HepG2 (cell line): ENCODE measurements around the gene UBE2G2. TPM values are rescaled to one million over a fixed set of nuclear protein-coding genes. Genes with fewer than 3 reads are reported as not detected.

Experiments
- ARNT2 ChIP-seq: sonication (generic); formaldehyde crosslinking; IDR thresholded peaks from 2 replicates; pipeline ENCODE4 v1.8.0; 2022; ENCODE audit warnings: mild to moderate bottlenecking, low read depth, missing genetic modification reagents, moderate library complexity
- BCL6 ChIP-seq: IDR thresholded peaks from 2 replicates; pipeline ENCODE4 v1.6.1; 2016; ENCODE audit warnings: missing genetic modification reagents, missing compliant biosample characterization
- BHLHE40 ChIP-seq: IDR thresholded peaks from 2 replicates; pipeline ENCODE4 v1.6.1; 2011; ENCODE audit warnings: low read length, improper control_type of control experiment
- BORCS8-MEF2B ChIP-seq: sonication (generic); formaldehyde crosslinking; IDR thresholded peaks from 2 replicates; pipeline ENCODE4 v1.8.0; 2022; ENCODE audit warnings: mild to moderate bottlenecking, missing genetic modification reagents
- ELF3 ChIP-seq: IDR thresholded peaks from 2 replicates; pipeline ENCODE4 v1.6.1; 2016; ENCODE audit warnings: missing genetic modification reagents, missing compliant biosample characterization
- HNRNPL ChIP-seq: fragments of 200-400 bp; formaldehyde crosslinking; IDR thresholded peaks from 2 replicates; pipeline ENCODE4 v1.6.1; 2017; ENCODE audit warnings: mild to moderate bottlenecking, low read depth, low read length
- KDM5B ChIP-seq: sonication (generic); formaldehyde crosslinking; IDR thresholded peaks from 2 replicates; pipeline ENCODE4 v1.4.0; 2020; ENCODE audit warnings: missing genetic modification reagents, mild to moderate bottlenecking, borderline replicate concordance
- NONO ChIP-seq, 2 experiments: fragments of 450-650 bp in 1 of 2; sonication (generic) in 1 of 2; formaldehyde crosslinking in 1 of 2; IDR thresholded peaks in 1 of 2; conservative IDR thresholded peaks in 1 of 2; 2 replicates each; pipeline versions ENCODE4 v1.6.1 to v1.8.0; 2017 to 2022; ENCODE audit warnings: mild to moderate bottlenecking in 1 of 2, missing genetic modification reagents in 1 of 2, moderate library complexity in 1 of 2
- SRSF4 ChIP-seq: fragments of 200-400 bp; formaldehyde crosslinking; IDR thresholded peaks from one replicate; pipeline ENCODE4 v1.6.1; 2018; ENCODE audit warnings: mild to moderate bottlenecking, low read depth, low read length, moderate library complexity; ENCODE audit not compliant: poor library complexity, severe bottlenecking
- SRY ChIP-seq: sonication (generic); formaldehyde crosslinking; IDR thresholded peaks from 2 replicates; pipeline ENCODE4 v1.8.0; 2022; ENCODE audit warnings: mild to moderate bottlenecking, missing genetic modification reagents
- ZNF619 ChIP-seq: sonication (generic); formaldehyde crosslinking; IDR thresholded peaks from 2 replicates; pipeline ENCODE4 v1.4.0; 2020; ENCODE audit warnings: mild to moderate bottlenecking, missing genetic modification reagents
- polyA plus RNA-seq, 8 experiments: library from polyadenylated mRNA; depleted of rRNA in 3 of 8; stranded (reverse) in 7 of 8; unstranded in 1 of 8; fragments of >200 nt; fragmentation: Illumina TruSeq in 4 of 8; extraction: Trizol in 4 of 8; gene quantifications; 2 replicates each; pipeline versions ENCODE4 v1.2.1 to v1.2.3, GENCODE V29; 2011 to 2016; ENCODE audit warnings: low read depth in 4 of 8, missing spikeins in 1 of 8, mixed read lengths in 1 of 8; ENCODE audit not compliant: insufficient read depth in 1 of 8
- total RNA-seq, 5 experiments: library from RNA; depleted of rRNA; stranded (reverse); fragments of >200 nt; fragmentation: Illumina TruSeq; extraction: Trizol; gene quantifications; 2 replicates each; pipeline ENCODE4 v1.2.3, GENCODE V29; 2016; ENCODE audit warnings: low read depth in 1 of 5
- TF ChIP-seq, protein P1 (sequence below): IDR thresholded peaks from 2 replicates; pipeline ENCODE4 v1.6.1; 2016; ENCODE audit warnings: low read depth, borderline replicate concordance
- TF ChIP-seq, protein P2 (sequence below), 2 experiments: sonication (generic) in 1 of 2; formaldehyde crosslinking in 1 of 2; IDR thresholded peaks; 2 replicates each; pipeline versions ENCODE4 v1.5.1 to v1.6.1; 2011 to 2020; ENCODE audit warnings: borderline replicate concordance in 1 of 2, low read depth in 1 of 2, low read length in 1 of 2, mild to moderate bottlenecking in 1 of 2, missing genetic modification reagents in 1 of 2, moderate library complexity in 1 of 2
- TF ChIP-seq, protein P3 (sequence below): sonication (generic); formaldehyde crosslinking; IDR thresholded peaks from 2 replicates; pipeline ENCODE4 v1.4.0; 2020; ENCODE audit warnings: missing genetic modification reagents, low read depth, mild to moderate bottlenecking, borderline replicate concordance
- TF ChIP-seq, protein P4 (sequence below): conservative IDR thresholded peaks from 2 replicates; pipeline ENCODE4 v1.6.1; 2018; ENCODE audit warnings: missing genetic modification reagents
- TF ChIP-seq, protein P5 (sequence below): sonication (generic); formaldehyde crosslinking; conservative IDR thresholded peaks from 2 replicates; pipeline ENCODE4 v1.8.1; 2023; ENCODE audit warnings: missing genetic modification reagents
- TF ChIP-seq, protein P6 (sequence below): sonication (generic); formaldehyde crosslinking; IDR thresholded peaks from 2 replicates; pipeline ENCODE4 v1.4.0; 2020; ENCODE audit warnings: missing genetic modification reagents

UBE2G2 gene
- total and polyA plus RNA-seq, 2 of the 13 experiments (the other 11 are each of a cell fraction or from before 2014, with no cell fraction given), result 55.4 to 92.0 TPM

DNA sequence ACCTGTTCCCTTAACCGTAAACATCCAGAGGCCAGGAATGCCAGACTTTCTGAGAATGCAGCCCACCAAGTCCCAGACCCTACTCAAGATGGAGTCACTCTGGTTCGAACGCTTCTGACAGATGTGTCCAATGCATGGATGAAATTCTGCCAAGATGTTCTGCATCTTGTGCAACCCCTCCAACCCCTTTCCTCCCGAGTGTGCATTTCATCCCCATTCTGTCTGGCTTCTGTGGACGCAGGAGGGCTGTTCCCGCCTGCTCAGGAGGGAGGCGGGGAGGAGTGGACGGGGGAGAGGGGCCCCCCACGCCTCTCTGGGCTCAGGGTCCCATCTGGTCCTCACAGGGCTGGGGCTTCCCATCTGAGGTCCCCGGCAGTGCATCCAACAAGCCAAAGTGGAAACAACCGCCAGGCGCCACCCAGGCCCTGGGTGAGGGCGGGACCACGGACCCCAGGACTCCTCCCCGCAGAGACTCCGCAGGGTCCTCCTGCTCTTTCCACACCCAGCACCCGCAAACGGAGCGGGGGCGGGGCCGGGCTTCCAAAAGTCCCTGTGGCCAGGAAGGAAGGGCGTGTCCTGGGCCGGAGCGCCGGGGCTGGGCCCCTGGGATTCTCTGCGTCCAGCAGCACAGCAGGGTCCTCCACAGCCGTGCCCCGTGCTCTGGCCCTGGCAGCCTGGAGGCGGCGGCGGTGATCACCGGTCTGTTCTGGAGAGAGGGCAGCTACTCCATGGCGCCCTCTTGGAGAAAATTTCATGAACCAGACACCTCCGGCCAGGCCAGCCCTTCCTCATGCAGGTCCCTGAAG lies 44.0 kb upstream of the UBE2G2 start (continued):
- TF ChIP-seq, protein P1, sequence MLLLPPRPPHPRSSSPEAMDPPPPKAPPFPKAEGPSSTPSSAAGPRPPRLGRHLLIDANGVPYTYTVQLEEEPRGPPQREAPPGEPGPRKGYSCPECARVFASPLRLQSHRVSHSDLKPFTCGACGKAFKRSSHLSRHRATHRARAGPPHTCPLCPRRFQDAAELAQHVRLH (CRISPR knock-in tag), result peak; percentile 21; the same call in 1 of the 2 replicates
- TF ChIP-seq SRY (no peak), BORCS8-MEF2B (CRISPR knock-in tag) (0 out of 2 replicates have a peak, but pooled peaks have one; percentile 70), ZNF619 (CRISPR knock-in tag) (no peak), ELF3 (peak; percentile 30; the same call in 1 of the 2 replicates), BCL6 (CRISPR knock-in tag) (0 out of 2 replicates have a peak, but pooled peaks have one; percentile 14), KDM5B (CRISPR knock-in tag) (no peak), SRSF4 (no peak), BHLHE40 (no peak), ARNT2 (CRISPR knock-in tag) (no peak), NONO (IDR thresholded peaks at IDR 0.05) (no peak), NONO (CRISPR knock-in tag; conservative IDR thresholded peaks at IDR 0.05) (peak; percentile 52; the same call in 1 of the 2 replicates), HNRNPL (peak; percentile 75)
- TF ChIP-seq, protein P2, sequence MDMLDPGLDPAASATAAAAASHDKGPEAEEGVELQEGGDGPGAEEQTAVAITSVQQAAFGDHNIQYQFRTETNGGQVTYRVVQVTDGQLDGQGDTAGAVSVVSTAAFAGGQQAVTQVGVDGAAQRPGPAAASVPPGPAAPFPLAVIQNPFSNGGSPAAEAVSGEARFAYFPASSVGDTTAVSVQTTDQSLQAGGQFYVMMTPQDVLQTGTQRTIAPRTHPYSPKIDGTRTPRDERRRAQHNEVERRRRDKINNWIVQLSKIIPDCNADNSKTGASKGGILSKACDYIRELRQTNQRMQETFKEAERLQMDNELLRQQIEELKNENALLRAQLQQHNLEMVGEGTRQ (IDR thresholded peaks at IDR 0.05; ENCODE audit: low read depth, low read length), result no peak
- TF ChIP-seq, protein P2 (CRISPR knock-in tag; IDR thresholded peaks at IDR 0.05; ENCODE audit: borderline replicate concordance), result no peak
- TF ChIP-seq, protein P3, sequence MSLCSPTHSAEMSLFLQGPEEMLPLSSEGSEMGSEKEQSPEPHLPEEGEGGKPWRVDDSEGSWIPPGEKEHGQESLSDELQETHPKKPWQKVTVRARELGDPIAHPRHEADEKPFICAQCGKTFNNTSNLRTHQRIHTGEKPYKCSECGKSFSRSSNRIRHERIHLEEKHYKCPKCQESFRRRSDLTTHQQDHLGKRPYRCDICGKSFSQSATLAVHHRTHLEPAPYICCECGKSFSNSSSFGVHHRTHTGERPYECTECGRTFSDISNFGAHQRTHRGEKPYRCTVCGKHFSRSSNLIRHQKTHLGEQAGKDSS (CRISPR knock-in tag), result no peak
- TF ChIP-seq, protein P4, sequence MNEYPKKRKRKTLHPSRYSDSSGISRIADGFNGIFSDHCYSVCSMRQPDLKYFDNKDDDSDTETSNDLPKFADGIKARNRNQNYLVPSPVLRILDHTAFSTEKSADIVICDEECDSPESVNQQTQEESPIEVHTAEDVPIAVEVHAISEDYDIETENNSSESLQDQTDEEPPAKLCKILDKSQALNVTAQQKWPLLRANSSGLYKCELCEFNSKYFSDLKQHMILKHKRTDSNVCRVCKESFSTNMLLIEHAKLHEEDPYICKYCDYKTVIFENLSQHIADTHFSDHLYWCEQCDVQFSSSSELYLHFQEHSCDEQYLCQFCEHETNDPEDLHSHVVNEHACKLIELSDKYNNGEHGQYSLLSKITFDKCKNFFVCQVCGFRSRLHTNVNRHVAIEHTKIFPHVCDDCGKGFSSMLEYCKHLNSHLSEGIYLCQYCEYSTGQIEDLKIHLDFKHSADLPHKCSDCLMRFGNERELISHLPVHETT (CRISPR knock-in tag), result 0 out of 2 replicates have a peak, but pooled peaks have one; percentile 28
- TF ChIP-seq, protein P5, sequence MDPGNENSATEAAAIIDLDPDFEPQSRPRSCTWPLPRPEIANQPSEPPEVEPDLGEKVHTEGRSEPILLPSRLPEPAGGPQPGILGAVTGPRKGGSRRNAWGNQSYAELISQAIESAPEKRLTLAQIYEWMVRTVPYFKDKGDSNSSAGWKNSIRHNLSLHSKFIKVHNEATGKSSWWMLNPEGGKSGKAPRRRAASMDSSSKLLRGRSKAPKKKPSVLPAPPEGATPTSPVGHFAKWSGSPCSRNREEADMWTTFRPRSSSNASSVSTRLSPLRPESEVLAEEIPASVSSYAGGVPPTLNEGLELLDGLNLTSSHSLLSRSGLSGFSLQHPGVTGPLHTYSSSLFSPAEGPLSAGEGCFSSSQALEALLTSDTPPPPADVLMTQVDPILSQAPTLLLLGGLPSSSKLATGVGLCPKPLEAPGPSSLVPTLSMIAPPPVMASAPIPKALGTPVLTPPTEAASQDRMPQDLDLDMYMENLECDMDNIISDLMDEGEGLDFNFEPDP (CRISPR knock-in tag), result no peak
- TF ChIP-seq, protein P6, sequence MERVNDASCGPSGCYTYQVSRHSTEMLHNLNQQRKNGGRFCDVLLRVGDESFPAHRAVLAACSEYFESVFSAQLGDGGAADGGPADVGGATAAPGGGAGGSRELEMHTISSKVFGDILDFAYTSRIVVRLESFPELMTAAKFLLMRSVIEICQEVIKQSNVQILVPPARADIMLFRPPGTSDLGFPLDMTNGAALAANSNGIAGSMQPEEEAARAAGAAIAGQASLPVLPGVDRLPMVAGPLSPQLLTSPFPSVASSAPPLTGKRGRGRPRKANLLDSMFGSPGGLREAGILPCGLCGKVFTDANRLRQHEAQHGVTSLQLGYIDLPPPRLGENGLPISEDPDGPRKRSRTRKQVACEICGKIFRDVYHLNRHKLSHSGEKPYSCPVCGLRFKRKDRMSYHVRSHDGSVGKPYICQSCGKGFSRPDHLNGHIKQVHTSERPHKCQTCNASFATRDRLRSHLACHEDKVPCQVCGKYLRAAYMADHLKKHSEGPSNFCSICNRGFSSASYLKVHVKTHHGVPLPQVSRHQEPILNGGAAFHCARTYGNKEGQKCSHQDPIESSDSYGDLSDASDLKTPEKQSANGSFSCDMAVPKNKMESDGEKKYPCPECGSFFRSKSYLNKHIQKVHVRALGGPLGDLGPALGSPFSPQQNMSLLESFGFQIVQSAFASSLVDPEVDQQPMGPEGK (CRISPR knock-in tag), result peak; percentile 52; the same call in 1 of the 2 replicates
